ENCODE measurements around the gene SFXN5.

The SFXN5 gene

DNA sequence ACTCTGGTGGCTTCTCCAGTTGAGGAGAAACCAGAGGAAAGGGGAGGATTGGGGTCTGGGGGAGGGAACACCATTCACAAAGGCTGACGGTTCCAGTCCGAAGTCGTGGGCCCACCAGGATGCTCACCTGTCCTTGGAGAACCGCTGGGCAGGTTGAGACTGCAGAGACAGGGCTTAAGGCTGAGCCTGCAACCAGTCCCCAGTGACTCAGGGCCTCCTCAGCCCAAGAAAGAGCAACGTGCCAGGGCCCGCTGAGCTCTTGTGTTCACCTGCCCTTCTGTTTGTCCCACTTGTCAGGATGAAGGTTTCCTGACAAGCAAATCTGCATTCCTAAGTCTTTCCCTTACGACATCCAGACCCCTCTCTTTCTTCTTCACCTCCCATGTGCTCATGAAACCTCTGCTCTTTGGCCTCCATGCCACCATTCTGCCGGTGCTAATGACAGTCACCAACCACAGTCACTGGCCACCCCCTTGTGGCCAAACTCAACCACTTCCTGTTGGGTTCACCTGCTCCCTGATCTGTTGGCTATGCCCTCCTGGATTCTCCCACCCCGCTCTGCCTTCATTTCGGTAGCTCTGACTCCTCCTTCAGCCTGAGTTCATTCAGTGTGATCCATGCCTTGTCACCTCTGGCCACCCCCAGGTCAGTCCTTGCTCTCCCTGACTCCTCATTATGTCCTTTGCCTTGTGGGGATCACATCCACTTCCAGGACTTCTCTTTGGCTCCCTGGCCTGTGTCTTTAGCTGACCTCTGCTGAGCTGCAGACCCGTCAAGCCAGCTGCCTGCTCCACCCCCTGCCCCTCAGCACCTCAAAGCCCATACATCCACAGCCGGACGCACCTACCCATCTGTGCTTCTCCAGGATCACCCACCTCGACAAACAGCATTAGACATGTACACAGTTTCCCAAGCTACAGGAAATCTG, 136.6 kb downstream of the SFXN5 start:
- DNase-seq, result no peak

DNA sequence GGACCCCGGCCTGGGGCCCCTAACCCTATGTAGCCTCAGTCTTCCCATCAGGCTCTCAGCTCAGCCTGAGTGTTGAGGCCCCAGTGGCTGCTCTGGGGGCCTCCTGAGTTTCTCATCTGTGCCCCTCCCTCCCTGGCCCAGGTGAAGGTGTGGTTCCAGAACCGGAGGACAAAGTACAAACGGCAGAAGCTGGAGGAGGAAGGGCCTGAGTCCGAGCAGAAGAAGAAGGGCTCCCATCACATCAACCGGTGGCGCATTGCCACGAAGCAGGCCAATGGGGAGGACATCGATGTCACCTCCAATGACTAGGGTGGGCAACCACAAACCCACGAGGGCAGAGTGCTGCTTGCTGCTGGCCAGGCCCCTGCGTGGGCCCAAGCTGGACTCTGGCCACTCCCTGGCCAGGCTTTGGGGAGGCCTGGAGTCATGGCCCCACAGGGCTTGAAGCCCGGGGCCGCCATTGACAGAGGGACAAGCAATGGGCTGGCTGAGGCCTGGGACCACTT, 137.8 kb downstream of the SFXN5 start:
- no peak for DNase-seq

DNA sequence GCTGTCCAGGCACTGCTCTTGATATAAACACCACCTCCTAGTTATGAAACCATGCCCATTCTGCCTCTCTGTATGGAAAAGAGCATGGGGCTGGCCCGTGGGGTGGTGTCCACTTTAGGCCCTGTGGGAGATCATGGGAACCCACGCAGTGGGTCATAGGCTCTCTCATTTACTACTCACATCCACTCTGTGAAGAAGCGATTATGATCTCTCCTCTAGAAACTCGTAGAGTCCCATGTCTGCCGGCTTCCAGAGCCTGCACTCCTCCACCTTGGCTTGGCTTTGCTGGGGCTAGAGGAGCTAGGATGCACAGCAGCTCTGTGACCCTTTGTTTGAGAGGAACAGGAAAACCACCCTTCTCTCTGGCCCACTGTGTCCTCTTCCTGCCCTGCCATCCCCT, 138.3 kb downstream of the SFXN5 start:
- no peak for DNase-seq

DNA sequence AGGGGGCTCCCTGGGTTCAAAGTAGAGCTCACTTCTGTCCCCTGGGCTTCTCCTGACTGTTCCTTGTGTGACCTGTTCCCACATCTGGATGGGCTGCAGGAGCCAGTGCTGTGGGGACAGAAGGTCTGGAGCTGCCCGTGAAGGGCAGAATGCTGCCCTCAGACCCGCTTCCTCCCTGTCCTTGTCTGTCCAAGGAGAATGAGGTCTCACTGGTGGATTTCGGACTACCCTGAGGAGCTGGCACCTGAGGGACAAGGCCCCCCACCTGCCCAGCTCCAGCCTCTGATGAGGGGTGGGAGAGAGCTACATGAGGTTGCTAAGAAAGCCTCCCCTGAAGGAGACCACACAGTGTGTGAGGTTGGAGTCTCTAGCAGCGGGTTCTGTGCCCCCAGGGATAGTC, 138.7 kb downstream of the SFXN5 start:
- DNase-seq, result no peak

DNA sequence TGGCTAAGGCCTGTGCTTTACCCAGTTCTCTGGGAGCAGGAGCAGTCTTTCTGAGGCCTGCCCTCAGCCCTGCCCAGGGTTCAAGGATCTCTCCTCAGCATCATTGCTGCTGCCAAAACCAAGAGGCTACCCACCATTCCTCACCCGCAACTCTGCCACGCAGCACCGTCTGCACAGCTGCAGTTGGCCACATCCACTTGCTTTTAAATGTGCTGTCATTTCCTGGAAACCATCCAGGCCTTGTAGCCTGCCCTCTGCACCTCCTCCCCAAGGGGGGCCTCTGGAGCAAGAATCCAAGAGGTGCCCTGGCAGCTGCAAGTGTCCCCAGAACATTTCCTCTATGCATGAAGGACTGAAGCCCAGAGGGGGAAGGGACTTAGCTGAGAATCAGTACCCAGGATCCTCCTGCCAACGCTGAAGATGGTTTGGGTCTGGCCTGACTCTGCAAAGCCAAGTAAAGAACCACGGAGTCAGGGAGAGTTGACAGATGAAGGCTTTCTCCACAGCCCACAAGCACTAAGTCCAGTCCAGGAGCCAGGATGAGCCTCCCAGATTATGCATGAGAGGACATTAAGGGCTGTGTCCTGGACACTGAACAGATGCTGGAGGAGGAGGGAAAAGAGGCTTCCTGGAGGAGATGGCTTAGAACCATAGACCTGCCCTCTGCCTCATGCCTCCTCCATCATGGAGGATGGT, 139.3 kb downstream of the SFXN5 start:
- no peak for DNase-seq

DNA sequence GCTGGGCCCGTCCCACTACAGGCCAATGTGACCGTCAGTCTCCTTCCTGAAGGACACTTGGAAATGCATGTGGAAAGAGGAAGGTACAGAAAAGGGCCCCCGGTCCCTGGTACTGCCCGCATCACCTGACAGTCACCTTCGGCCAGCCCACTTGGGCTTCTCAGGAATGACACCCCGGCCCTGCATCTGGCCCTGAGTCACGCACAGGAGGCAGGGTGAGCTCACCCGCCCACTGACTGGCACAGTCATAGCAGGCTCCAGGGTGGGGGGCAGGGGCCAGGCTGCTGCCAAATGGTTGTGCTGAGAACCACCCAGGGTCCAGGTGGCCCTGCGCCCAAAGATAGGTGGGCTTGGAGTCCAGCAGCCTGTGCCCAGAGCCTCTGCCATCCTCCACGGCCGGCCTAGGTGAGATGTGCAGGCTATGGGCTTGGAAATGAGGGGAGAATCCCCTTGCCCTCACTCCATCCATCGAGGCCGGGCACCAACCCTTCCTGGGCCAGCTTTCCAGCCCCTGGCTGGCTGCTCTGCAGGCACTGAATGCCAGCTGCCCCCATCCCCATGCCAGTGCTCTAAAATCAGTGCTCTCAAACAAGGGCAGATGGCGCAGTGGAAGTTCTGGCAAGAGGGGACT, 140.1 kb downstream of the SFXN5 start:
- no peak for DNase-seq

DNA sequence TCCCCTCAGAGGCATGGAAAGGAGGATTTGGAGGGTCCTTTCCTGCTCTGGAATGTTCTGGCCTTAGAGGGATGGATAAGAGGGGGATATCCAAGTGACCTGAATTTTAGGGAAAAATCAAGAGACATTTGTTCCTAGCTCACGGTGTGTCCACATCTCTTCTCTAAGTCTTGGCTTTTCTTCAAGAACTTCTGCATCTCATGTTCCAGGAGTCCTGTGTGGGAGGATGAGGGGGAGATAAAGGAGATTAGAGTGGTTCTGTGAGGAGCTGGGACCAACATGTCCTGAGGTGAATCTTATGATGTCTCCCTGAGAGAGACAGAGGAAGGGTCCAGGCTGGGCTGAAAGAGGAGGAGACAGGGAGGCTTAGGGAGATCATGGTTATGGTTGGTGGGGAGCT, 142.5 kb downstream of the SFXN5 start:
- no peak for DNase-seq

DNA sequence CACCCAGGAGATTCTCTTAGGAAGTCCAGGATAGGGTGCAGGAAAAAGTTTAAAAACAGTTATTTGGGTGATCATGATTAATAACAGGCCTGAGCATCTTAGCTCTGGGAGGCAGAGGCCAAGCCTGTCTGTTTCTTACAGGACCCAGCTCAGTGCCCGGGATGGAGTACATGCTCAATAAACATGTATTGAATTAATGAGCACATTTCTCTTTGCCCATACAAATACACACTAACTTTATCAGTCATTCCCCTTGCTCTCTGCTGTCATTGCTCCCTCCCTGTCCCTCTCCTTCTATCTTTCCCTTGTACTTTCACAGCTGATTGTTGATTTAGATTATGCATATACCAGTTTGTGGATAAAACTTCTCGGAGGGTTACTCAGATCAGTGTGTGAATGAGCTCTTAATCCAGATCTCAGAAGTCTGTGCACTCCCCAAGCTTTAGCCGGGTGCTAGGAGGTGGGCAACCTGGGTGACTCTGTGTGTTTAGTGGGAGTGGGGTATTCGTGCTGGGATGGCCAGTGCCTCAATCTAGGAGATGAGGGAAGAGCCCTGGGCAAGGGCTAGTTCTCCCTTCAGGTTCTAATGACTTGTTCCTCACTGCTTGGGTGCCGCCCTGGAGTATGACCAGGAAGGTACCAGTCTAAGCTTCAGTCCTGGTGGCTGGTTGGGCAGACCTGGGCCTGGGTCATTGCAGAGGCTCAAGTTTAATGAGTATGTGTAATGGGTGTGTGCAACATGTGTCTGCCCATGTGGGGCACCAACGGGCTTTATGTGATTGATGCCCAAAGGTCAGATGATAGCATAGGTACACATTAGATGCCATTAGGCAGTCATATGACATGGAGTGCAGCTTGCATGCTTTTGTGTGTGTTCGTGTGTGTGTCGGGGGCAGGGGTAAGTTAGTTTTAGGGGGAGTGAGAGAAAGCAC, 143.6 kb downstream of the SFXN5 start:
- no peak for DNase-seq

DNA sequence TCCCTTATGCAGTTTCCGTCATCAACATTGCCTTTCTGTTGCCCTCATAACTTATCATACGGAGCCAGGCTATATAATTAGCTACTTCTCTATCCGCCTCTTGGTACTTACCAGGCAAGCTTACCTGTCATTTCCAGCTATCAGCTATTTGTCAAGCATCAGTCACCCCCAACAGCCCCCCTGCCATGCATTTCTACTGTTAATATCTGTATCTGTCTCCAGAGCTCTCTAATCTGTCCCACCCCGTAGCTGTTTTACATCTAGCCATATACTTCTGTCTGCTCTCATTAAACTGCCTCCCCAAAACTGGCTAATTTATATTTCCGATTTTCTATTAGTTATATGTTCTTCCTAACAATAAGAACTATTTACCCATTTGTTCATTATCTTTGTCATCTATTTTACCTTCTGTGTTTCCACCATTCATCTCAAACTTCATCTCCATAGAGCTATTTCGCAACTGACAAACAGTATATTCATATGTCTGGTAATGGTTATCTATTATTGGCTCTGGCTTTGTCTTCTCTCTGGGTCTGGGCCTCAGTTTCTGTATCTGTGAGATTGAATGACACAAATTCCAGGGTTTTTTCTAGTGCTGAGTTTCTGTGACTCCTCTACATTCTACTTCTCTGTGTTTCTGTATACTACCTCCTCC, 144.6 kb downstream of the SFXN5 start:
- no peak for DNase-seq

DNA sequence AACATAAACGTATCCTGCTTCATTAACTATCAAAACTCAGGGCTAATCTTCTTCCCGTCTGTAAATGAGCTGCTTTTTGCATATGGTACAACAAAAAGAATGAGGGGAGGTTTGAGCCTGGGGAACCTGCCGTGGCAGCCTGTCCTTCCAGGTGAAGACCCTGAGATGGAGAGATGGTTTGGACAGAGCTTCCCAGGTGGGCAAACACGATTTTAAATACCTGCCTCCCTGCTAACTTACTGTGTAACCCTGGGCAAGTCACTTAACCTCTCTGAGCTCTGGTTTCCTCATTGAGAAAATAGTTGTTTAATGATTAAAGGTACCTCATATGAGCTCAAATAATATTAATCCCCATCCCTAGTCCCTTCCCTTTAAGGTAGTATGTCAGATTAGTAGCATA, 145.1 kb downstream of the SFXN5 start:
- DNase-seq, result no peak

DNA sequence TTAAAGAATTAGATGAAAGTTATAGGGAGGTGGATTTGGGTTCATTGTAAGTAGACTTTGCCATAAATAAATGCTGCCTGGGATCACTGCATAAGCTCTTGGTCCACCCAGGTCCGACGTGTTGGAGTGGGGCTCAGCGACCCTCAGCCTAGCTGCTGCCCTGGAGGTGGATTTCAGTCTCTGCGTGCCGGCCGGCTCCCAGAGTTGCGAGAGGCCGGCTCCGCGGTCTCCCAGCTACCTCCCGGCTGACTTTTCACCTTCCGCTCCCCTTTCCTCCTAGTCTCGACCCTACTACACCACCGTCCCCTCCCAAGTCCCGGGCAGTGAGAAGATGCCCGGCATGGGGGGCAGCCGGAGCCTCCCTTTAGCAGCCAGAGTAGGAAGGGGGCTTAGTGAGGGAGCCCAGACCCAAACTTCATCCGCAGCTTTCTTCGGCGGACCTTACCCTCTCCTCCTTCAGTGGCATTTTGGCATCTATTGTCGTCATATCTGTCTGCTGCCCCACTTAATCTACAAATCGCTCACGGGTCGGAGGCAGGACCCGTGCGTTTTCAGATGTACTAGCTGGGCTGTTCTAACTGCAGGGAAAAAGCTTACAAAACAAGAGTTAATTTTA, 146.1 kb downstream of the SFXN5 start:
- no peak for DNase-seq

DNA sequence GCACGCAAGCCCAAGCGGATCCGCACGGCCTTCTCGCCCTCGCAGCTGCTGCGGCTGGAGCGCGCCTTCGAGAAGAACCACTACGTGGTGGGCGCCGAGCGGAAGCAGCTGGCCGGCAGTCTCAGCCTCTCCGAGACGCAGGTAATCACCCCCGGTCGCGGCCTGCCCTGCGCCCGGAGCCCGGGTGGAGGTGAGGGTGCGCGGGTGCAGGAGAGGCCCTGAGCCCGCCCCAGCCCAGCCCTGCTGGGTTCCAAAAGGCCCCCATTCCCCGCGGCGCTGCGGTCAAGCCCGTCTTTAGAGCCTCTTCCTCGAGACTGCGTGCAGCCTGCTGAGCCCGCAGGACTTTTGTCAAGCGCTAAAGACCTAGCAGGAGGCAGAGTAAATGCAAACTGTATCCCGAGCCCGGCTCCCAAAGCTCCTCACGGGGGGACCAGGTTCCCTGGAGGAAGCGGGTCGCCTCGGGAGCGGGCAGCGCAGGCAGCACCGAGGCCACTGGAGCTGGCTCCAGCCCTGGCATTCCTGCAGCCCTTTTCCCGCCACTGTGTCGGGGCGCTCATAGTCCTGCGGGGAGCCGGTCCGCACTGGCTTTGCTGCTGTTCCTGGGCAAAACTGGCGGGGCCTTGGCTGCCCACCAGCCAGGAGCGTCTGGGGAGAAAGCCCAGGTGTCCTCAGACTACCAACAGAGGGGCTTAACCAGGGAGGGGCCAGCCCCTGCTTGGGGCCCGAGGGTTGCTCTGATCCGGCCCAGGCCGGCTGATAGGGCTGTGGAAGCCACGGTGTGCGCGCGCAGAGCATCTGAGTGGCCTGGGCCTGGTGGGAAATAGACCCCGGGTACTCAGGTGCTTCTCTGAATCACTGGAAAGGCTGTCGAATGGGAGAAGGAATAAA, 146.9 kb downstream of the SFXN5 start:
- no peak for DNase-seq

DNA sequence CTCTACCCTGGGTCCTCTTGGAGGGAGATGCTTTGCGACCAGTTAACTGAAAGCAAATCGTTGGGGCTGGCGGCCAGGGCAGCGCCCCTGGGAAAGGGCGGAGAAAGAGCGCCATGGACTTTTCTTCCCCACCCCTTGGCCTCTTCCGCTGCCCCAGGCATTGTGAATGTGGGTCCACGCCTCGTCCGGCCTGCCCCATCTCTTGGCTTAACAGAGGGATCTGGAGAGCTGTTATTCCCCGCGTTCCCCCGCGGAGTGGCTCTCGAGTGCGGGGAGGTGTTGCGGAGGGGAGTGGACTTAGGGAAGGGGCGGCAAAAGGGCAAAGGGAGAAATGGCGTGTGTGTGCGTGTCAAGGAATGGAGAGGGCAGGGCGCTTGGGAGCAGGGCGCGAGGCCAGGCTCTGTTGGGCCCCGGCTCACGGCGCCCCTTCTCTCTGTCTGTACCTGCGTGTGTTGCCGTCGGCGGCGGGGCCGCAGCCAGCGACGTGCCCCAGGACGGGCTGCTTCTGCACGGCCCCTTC, 147.6 kb downstream of the SFXN5 start:
- DNase-seq, result no peak

DNA sequence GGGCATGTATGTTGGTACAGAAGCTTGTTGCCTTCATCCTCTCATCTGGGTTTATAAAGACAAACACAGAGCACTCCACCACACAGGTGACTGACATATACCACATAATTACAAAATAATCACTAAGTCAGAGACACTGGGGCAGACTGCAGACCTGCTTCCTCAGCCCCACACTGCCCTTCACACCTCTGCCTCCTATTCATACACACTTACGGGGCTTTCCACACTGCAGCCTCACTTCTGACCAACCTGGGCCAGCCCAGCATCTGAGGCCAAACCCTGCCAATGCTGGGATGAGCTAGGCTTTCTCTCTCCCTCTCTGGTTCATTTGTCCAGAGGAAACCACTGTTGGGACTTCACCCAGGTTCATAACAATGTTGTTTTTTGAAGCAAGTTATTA, 149.7 kb downstream of the SFXN5 start:
- no peak for DNase-seq

DNA sequence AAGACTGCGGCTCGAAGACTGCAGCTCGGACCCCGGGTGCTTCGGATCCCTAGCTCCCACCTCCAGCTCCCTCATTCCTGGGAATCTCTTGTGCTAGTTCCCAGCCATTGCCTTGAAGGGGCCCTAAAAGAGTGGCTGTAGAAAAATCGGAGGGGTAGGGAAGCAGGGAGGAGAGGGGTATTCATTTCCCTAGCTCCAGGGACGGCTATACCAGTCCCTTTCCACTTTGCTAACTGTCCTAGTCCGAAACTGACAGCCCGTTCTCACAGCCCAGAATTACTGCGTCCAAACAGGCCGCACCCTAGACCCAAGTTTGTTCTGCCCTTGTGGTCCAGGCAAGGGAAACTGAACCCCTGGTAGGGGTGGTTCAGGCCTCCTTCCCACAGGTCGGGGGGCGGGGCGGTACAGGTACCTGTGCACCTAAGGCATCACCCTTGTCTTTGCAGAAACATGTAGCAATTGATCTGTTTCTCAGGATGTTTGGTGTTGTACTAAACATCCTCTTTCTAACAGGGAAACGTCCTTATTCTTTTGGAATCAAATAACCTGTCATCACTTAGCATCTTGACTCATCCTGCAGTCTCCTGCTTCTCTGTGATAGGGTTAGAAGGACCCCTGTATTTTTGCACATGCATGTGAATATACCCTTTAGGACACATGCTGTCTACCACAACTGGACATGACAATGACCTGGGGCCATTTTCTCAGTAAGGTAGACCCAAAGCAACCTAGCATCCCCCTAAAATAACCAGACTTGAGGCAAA, 150.2 kb downstream of the SFXN5 start:
- DNase-seq, result no peak

DNA sequence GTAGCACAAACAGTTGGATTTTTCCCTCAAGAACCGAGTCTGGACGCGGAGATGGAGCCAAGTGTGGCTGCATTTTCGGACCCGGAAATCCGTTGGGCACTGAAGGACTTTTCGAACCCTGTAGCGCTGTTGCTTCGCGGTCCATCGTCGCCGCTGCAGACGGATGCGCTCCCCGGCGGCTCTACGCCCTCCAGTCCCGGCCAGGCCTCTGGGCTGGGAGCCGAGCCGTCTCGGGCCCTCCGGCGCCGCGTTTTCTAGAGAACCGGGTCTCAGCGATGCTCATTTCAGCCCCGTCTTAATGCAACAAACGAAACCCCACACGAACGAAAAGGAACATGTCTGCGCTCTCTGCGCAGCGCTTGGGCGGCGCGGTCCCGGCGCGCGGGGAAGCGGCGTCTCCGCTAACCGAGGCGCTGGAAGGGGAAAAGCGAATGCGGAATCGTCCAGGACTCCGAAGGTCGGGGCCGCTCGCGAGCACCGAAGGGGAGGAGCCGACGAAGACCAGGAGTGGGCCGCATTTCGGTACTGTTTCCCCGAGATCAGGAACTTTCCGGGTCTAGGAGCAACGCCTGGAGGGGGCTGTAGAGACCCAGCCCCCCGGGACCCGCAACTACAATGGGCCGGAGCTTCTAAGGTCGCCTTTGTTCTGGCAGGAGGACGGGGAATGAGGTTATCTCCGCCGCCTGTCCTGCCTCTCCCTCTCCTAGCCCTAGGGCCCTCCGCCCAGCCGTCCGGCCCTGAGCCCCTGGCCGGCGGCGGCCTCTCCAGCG, 151.0 kb downstream of the SFXN5 start:
- no peak for DNase-seq

DNA sequence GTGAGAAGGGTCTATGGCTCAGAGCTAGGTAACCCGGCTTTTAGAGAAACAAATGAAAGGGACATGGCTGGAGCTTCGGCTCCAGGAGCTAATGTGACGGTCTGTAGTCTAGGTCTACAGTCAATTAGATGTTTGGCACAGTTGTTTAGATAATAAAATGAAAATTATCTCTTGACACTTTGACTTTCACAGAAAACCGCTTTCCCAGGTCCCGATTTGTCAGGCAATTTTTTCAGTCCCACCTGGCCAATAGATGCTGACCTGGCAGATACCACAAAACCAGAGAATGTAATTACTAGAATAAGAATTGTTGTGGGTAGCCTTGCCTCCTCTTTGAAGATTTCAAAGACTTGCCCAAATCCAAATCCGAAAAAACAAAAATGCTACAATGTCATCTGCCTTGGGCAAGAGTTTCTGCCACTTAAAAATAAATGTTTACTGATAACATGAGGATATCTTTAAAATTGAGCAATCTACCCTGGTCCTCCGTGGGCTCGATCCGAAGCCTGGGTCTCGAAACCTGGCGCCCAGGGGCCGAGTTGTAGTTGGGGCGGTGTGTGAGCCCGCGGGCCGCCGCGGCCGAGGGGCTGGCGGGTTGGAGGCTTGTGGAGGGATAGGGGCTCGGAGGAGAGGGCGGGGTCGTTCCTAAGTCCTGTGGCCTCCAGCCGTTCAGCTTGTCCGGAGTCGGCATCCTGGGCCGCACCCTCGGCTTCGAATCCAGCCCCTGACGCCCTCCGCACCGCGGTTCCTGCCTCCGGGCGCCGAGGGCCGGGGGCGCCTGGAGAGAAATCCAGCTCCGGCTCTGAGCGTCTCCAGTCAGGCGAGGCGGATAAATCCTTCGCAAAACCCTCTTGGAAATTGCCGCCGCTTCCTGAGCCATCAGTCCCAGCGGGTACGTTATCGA, 151.8 kb downstream of the SFXN5 start:
- no peak for DNase-seq

Measured in NCI-H187 treated with DMSO at 0.1 percent for 48 hours (cell line).